Measurements from ENCODE around the gene NPR3. TPM values are rescaled to one million over a fixed set of nuclear protein-coding genes. Genes with fewer than 3 reads are reported as not detected.

Gene NPR3
- total RNA-seq, 1 experiment from 2014 or later: 21.3 TPM

GRCh38 chr5:32805971-32806638 lies 95.0 kb downstream of the NPR3 start:
- DNase-seq (ENCODE audit: extremely low read depth, low read depth): peak; percentile 80

DNA sequence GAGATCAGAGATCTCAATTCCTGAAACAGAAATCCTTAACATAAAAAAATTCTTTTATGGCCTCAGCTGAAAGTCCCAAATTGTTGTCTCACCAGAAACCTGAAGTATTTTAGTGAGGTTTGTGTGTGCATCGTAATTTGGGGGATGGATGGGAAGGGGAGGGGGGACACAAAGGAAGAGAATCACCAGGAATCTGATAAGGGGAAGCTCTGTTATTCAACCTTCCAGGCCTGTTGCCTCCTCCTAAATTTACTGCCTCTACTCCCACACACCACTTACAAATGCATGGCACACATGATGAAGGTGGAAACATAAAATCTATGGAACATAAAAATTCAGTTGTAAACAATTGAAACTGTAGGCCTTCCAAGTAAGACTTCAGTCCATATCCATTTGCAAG lies 97.7 kb downstream of the NPR3 start:
- DNase-seq (ENCODE audit: extremely low read depth, low read depth): no peak

DNA sequence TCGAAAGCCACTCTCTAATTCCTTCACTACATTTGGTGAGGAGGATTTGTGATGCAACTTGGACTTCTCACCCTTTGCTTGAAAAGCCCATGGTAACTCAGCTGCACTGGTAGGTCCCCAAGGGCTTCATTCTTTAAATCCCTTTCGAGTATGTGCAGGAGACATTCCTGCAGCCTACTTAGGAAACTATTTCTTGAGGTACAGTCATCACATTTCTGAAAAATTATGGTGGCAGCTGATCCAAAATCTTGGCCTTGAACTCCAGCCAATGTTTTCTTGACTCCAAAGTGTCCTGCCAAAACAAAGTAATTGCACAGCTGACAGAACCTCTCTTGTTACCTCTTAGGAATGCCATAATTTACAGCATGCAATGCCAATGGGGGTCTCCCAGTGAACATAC lies 99.7 kb downstream of the NPR3 start:
- DNase-seq (ENCODE audit: extremely low read depth, low read depth): no peak

DNA sequence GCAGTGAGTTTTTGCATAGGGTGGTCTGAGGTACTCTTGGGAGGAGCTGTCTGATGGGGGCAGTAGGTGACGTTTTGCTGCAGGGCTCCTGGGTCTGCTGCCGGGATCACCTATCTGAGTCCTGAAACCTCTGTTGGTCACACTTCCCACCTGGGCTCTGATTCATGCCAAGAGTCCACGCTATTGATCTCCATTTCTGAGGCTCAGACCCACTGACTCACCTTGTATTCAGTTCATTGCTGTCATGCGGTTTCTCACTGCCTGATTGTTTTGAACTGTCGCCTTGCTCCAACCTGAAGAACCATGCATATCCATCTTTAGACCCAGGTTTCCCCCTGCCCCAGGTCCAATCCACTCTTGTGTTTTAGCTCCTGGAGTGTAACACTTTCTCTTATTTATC lies 101.3 kb downstream of the NPR3 start:
- DNase-seq (ENCODE audit: extremely low read depth, low read depth): no peak

DNA sequence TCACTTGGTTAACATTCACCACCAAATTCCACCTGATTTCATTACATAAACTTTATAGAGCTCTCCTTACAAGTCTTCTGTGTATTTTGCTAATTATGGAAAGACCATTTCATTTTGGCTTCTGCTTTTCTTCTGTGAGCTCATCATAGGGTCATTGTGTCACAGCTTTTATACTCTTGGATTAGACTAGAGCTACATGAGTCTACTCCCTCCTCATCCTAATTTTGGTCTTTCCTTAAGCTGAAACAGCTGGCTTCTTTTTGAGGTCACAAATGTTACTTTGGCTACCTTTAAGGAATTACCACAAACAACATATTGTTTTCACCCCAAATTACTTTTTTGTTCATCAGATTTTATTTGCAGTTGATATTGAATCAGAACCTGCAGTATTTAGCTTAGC lies 103.0 kb downstream of the NPR3 start:
- no peak for DNase-seq (ENCODE audit: extremely low read depth, low read depth)

DNA sequence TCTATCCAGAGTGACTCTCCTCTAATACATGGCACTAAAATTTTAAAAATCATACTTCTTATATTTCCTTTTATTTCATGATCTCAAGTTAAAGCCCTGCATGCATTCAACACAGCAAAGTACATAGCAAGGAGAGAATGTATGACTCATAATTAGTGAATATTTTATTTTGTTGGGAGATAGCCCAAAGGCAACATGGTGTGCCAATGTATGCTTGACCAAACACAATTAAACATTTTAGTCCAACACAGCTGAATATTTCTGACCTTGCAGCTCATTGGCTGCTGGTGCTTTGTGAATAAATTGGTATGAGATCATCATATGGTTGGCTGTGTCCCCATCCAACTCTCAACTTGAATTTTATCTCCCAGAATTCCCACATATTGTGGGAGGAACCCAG lies 103.5 kb downstream of the NPR3 start:
- no peak for DNase-seq (ENCODE audit: extremely low read depth, low read depth)

DNA sequence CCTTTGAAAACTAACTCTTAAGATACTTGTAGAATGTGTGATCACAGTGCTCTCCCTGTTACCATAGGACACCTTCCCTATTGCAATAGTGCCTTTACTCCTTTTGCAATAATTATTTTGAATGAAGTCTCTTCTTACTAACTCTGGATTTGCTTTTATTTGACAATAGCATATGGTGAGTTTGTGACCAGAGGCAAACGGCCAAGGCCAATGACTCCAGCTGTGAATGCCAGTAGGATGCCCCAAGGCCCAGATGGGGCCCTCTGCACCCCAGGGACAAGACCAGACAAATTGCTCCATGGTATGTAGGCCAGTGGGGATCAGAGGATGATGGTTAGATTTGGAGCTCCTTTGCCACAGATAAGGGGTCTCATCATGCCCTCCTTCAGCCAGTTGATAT lies 116.9 kb downstream of the NPR3 start:
- no peak for DNase-seq (ENCODE audit: extremely low read depth, low read depth)

DNA sequence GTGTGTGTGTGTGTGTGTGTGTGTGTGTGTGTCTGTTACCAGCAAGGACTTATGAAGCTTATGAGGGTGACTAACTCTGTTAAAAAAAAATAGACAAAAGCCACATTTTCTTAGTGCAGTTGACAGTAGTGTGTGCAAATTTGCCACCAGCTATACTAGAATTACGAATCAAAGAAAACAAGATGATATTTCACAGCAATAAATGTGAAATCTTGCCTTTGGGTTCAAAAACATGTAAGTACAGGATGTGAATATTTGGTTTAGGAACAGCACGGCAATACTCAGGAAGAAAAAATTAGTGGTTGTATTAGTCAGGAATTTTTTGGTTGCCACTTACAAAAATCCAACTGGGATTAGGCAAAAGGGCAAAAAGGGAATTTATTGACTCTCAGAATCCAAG lies 117.4 kb downstream of the NPR3 start:
- no peak for DNase-seq (ENCODE audit: extremely low read depth, low read depth)

- no peak for DNase-seq (ENCODE audit: extremely low read depth, low read depth)
These were observed 120.5 kb downstream of the NPR3 start for GRCh38 chr5:32831624-32832023.

DNA sequence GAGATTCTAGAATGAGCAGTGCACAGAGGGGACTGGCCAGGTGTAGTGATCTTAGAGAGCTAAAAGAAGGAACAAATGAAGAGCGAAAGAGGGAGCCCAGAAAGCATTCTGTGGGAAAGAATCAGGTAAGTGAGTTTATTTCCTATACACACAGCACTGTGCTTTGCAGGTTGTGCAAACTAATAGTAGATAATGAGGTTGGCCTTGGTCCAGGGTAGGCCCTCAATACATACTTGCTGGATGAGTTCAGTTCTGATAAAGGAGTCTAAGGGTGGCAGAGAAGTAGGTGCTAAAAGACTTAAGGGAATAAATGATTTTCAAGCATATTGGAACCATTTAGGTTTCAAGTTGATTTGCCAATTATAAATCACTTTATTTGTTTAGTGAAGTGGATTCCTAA lies 122.0 kb downstream of the NPR3 start:
- no peak for DNase-seq (ENCODE audit: extremely low read depth, low read depth)

DNA sequence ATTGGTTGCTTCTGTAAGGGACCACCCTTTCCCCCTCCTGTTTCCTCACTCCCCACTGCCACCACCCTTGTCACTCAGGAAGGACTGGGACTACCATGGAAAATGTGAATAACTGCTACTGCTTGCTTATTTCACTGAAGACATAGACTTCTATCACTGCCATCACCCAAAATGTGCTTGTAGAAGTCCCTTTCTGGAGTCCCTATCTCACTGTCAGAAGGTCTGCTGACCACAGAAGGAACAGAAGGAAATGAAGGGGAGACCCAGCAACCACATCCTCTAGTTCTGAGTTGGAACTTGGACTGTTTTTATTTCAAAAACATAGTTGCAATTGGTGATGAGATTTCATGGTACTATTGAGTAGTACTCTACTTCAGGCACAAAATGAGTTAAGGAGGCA lies 122.5 kb downstream of the NPR3 start:
- DNase-seq (ENCODE audit: extremely low read depth, low read depth): no peak

- no peak for DNase-seq (ENCODE audit: extremely low read depth, low read depth)
These were observed 123.1 kb downstream of the NPR3 start for GRCh38 chr5:32834251-32834650.

GRCh38 chr5:32836176-32836575 lies 125.1 kb downstream of the NPR3 start:
- DNase-seq (ENCODE audit: extremely low read depth, low read depth): no peak

- DNase-seq (ENCODE audit: extremely low read depth, low read depth): peak; percentile 36
These were observed 126.1 kb downstream of the NPR3 start for GRCh38 chr5:32837211-32837610.

GRCh38 chr5:32839106-32839505 lies 128.0 kb downstream of the NPR3 start:
- DNase-seq (ENCODE audit: extremely low read depth, low read depth): no peak

DNA sequence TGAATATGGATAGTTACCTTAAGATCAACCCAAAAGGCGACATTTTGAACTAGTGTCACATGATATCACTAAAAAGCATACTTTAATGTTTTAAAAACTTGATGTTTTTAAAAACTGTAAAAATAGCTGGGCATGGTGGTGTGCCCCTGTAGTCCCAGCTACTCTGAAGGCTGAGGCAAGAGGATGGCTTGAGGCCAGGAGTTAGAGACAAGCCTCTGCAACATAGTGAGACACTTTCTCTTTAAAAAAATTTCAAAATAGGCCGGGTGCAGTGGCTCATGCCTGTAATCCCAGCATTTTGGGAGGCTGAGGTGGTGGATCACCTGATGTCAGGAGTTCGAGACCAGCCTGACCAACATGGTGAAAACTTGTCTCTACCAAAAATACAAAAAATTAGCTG lies 129.5 kb downstream of the NPR3 start:
- no peak for DNase-seq (ENCODE audit: extremely low read depth, low read depth)

Other genes with a start within 250 kb of the NPR3 start
- gene SUB1, start 125.8 kb upstream of the NPR3 start, total RNA-seq (2014; rRNA removed; shearing (Covaris generic)): 657 and 687 TPM in 2 replicates